NCI-H2171 (cell line): ENCODE data around the gene CDCA5.
A peak's percentile ranks its signal among the peaks of the same experiment; 100 is the strongest.
"Not testable (repeated sequence)": the region's sequence is repeated elsewhere in the genome, so short reads cannot be mapped to it uniquely, and the experiment has no call there.

ENCODE experiments used
- DNase-seq: peaks from one replicate; lab custom pipeline; 2025; lab: John Stamatoyannopoulos, UW

CDCA5 gene

GRCh38 chr11:65118891-65119669, 35.2 kb upstream of the CDCA5 start:
- not testable (repeated sequence) for DNase-seq

GRCh38 chr11:65118097-65118837, 34.4 kb upstream of the CDCA5 start:
- DNase-seq = no peak

GRCh38 chr11:65117206-65118096, 33.6 kb upstream of the CDCA5 start, which contains the start of gene ZNHIT2:
TSS of gene ZNHIT2 (minus strand) at chr11:65117701. CDS start at chr11:65117653, 48 bp downstream.
- DNase-seq = peak; percentile 99

- DNase-seq = no peak
These were observed 32.7 kb upstream of the CDCA5 start for GRCh38 chr11:65116370-65117205.

GRCh38 chr11:65115361-65116082, 31.7 kb upstream of the CDCA5 start:
- DNase-seq = no peak

- DNase-seq = no peak
These were observed 30.8 kb upstream of the CDCA5 start for GRCh38 chr11:65114538-65115171.

- no peak for DNase-seq
These were observed 30.0 kb upstream of the CDCA5 start for GRCh38 chr11:65113839-65114238.

GRCh38 chr11:65113361-65113756, 29.5 kb upstream of the CDCA5 start:
- DNase-seq = no peak

GRCh38 chr11:65112546-65113360, 28.9 kb upstream of the CDCA5 start:
- DNase-seq = peak; percentile 40

- peak; percentile 90 for DNase-seq
These were observed 28.1 kb upstream of the CDCA5 start, which contains the start of gene TM7SF2 for GRCh38 chr11:65111744-65112545. TSS of gene TM7SF2 (plus strand) at chr11:65111872. CDS start at chr11:65112016, 144 bp downstream.

- no peak for DNase-seq
These were observed 27.4 kb upstream of the CDCA5 start for GRCh38 chr11:65111159-65111743.

- peak; percentile 55 for DNase-seq
These were observed 26.6 kb upstream of the CDCA5 start for GRCh38 chr11:65110354-65110861.

GRCh38 chr11:65109231-65110198, 25.7 kb upstream of the CDCA5 start:
- DNase-seq = no peak

- no peak for DNase-seq
These were observed 24.8 kb upstream of the CDCA5 start for GRCh38 chr11:65108469-65109123.

GRCh38 chr11:65107751-65108468, 24.1 kb upstream of the CDCA5 start:
- DNase-seq = no peak
